ENCODE results near the gene COL6A5. TPM values are rescaled to one million over a fixed set of nuclear protein-coding genes. Genes with fewer than 3 reads are reported as not detected.

Gene COL6A5
- total RNA-seq, 1 experiment from 2014 or later: 0.32 TPM

- ChIA-PET CTCF (no interaction called here), POLR2A (ENCODE audit: low non-redundant PET) (no interaction called here)
- H3K27ac ChIP-seq (ENCODE audit: low read depth, low read length, poor library complexity, severe bottlenecking): no peak overlapping the region
- no peaks in the 10 kb centered on the region for H3K9me3 ChIP-seq (ENCODE audit: low read depth, low read length, poor library complexity, severe bottlenecking)
- no peak overlapping the region for H3K4me3 ChIP-seq (ENCODE audit: low read depth, low read length, poor library complexity, severe bottlenecking)
- H3K27me3 ChIP-seq (replicated peaks; ENCODE audit: insufficient read depth, low read depth, low read length, poor library complexity): peaks cover 9% of the 10 kb centered on the region
- no peak for DNase-seq (ENCODE audit: low spot score)
- H3K4me1 ChIP-seq (ENCODE audit: insufficient read depth, low read length, poor library complexity, severe bottlenecking): no peaks in the 10 kb centered on the region
- H3K36me3 ChIP-seq (ENCODE audit: insufficient read depth, low read length, poor library complexity, severe bottlenecking): no peaks in the 10 kb centered on the region
- intact Hi-C loops (cut with micrococcal nuclease; ENCODE audit: unreplicated experiment): no loop called here
- TF ChIP-seq CTCF (conservative IDR thresholded peaks at IDR 0.05; ENCODE audit: low read depth, low read length): no peak
- no peak for TF ChIP-seq EZH2 (IDR thresholded peaks at IDR 0.05; ENCODE audit: borderline replicate concordance, low read depth, low read length, poor library complexity, severe bottlenecking)
- no TSS peak for BruUV-seq (replicated peaks)
Measured at GRCh38 chr3:130414457-130414856, 69.0 kb downstream of the COL6A5 start.

- no peak overlapping the region for H3K4me3 ChIP-seq (ENCODE audit: low read depth, low read length, poor library complexity, severe bottlenecking)
- CTCF ChIA-PET: no interaction called here
- TF ChIP-seq EZH2 (IDR thresholded peaks at IDR 0.05; ENCODE audit: borderline replicate concordance, low read depth, low read length, poor library complexity, severe bottlenecking) (no peak), CTCF (conservative IDR thresholded peaks at IDR 0.05; ENCODE audit: low read depth, low read length) (no peak)
- no TSS peak for BruUV-seq (replicated peaks)
- H3K27ac ChIP-seq (ENCODE audit: low read depth, low read length, poor library complexity, severe bottlenecking): no peak overlapping the region
- POLR2A ChIA-PET (ENCODE audit: low non-redundant PET): no interaction called here
- H3K27me3 ChIP-seq (replicated peaks; ENCODE audit: insufficient read depth, low read depth, low read length, poor library complexity): peaks cover 31% of the 10 kb centered on the region
- H3K36me3 ChIP-seq (ENCODE audit: insufficient read depth, low read length, poor library complexity, severe bottlenecking): no peaks in the 10 kb centered on the region
- no peak for DNase-seq (ENCODE audit: low spot score)
- intact Hi-C loops (cut with micrococcal nuclease; ENCODE audit: unreplicated experiment): no loop called here
- H3K4me1 ChIP-seq (ENCODE audit: insufficient read depth, low read length, poor library complexity, severe bottlenecking): no peaks in the 10 kb centered on the region
- no peaks in the 10 kb centered on the region for H3K9me3 ChIP-seq (ENCODE audit: low read depth, low read length, poor library complexity, severe bottlenecking)
Measured at GRCh38 chr3:130420466-130420865, 75.0 kb downstream of the COL6A5 start.

- ChIA-PET POLR2A (ENCODE audit: low non-redundant PET) (no interaction called here), CTCF (no interaction called here)
- TF ChIP-seq EZH2 (IDR thresholded peaks at IDR 0.05; ENCODE audit: borderline replicate concordance, low read depth, low read length, poor library complexity, severe bottlenecking) (no peak), CTCF (conservative IDR thresholded peaks at IDR 0.05; ENCODE audit: low read depth, low read length) (no peak)
- Histone ChIP-seq H3K27me3 (replicated peaks; ENCODE audit: insufficient read depth, low read depth, low read length, poor library complexity) (peaks cover 48% of the 10 kb centered on the region), H3K4me3 (ENCODE audit: low read depth, low read length, poor library complexity, severe bottlenecking) (no peak overlapping the region), H3K27ac (ENCODE audit: low read depth, low read length, poor library complexity, severe bottlenecking) (no peak overlapping the region), H3K36me3 (ENCODE audit: insufficient read depth, low read length, poor library complexity, severe bottlenecking) (no peaks in the 10 kb centered on the region), H3K9me3 (ENCODE audit: low read depth, low read length, poor library complexity, severe bottlenecking) (no peaks in the 10 kb centered on the region), H3K4me1 (ENCODE audit: insufficient read depth, low read length, poor library complexity, severe bottlenecking) (no peaks in the 10 kb centered on the region)
- intact Hi-C loops (cut with micrococcal nuclease; ENCODE audit: unreplicated experiment): no loop called here
- no TSS peak for BruUV-seq (replicated peaks)
- DNase-seq (ENCODE audit: low spot score): no peak
Measured at GRCh38 chr3:130423064-130423463, 77.6 kb downstream of the COL6A5 start.

Measured in A673 (cell line).